Subcutaneous abdominal adipose tissue (tissue), 5 donors: ENCODE results near the gene OSM.
"Not testable (repeated sequence)": the region's sequence is repeated elsewhere in the genome, so short reads cannot be mapped to it uniquely, and the experiment has no call there.

ENCODE experiments used
- H3K27ac ChIP-seq: one replicate; pipeline ENCODE4 v1.7.0; 2013; ENCODE audit warnings: low read depth, mild to moderate bottlenecking, inconsistent platforms, low read length, moderate library complexity
- H3K27me3 ChIP-seq, 5 donors: one replicate each; pipeline ENCODE4 v1.7.0; 2013; ENCODE audit warnings: low read length in 5 of 5, inconsistent platforms in 1 of 5; ENCODE audit not compliant: control insufficient read depth in 5 of 5, insufficient read depth in 4 of 5
- H3K36me3 ChIP-seq, 5 donors: one replicate each; pipeline ENCODE4 v1.7.0; 2013; ENCODE audit warnings: low read length in 5 of 5; ENCODE audit not compliant: control insufficient read depth in 5 of 5, insufficient read depth in 5 of 5
- H3K4me1 ChIP-seq, 5 donors: one replicate each; pipeline ENCODE4 v1.7.0; 2013; ENCODE audit warnings: low read length in 5 of 5, mild to moderate bottlenecking in 3 of 5, moderate library complexity in 1 of 5; ENCODE audit not compliant: control insufficient read depth in 5 of 5, insufficient read depth in 5 of 5
- H3K4me3 ChIP-seq, 5 donors: one replicate each; pipeline ENCODE4 v1.7.0; 2013; ENCODE audit warnings: low read length in 5 of 5, low read depth in 1 of 5
- H3K9ac ChIP-seq, 5 donors: one replicate each; pipeline ENCODE4 v1.7.0; 2013; ENCODE audit warnings: low read length in 5 of 5, mild to moderate bottlenecking in 4 of 5, moderate library complexity in 3 of 5
- H3K9me3 ChIP-seq, 5 donors: one replicate each; pipeline ENCODE4 v1.7.0; 2013; ENCODE audit warnings: low read length in 5 of 5; ENCODE audit not compliant: control insufficient read depth in 5 of 5
- donor health status: healthy.
- donor health status: healthy.
- donor health status: healthy.
- donor health status: healthy.
- donor health status: healthy.

The OSM gene

GRCh38 chr22:30239488-30240405 is 26.9 kb downstream of the OSM start:
- Histone ChIP-seq H3K27me3 (peaks cover 5 to 35% (median 19%) of the 10 kb centered on the region in 5 donors), H3K27ac (no peak overlapping the region), H3K4me3 (no peak overlapping the region), H3K36me3 (peaks cover 0 to 3% (median 0%) of the 10 kb centered on the region in 5 donors), H3K4me1 (peaks cover 0 to 16% (median 7%) of the 10 kb centered on the region in 5 donors), H3K9ac (no peak overlapping the region), H3K9me3 (no peaks in the 10 kb centered on the region)

GRCh38 chr22:30238661-30239487 is 27.8 kb downstream of the OSM start:
- no peaks in the 10 kb centered on the region for H3K9me3 ChIP-seq
- H3K27me3 ChIP-seq: peaks cover 0 to 30% (median 12%) of the 10 kb centered on the region in 5 donors
- H3K36me3 ChIP-seq: peaks cover 0 to 3% (median 0%) of the 10 kb centered on the region in 5 donors
- no peak overlapping the region for H3K27ac ChIP-seq
- no peak overlapping the region for H3K4me3 ChIP-seq
- no peak overlapping the region for H3K9ac ChIP-seq
- H3K4me1 ChIP-seq: peaks cover 0 to 18% (median 7%) of the 10 kb centered on the region in 5 donors

- Histone ChIP-seq H3K27ac (no peak overlapping the region), H3K36me3 (no peaks in the 10 kb centered on the region), H3K4me3 (no peak overlapping the region), H3K27me3 (peaks cover 0 to 28% (median 6%) of the 10 kb centered on the region in 5 donors), H3K9ac (no peak overlapping the region), H3K4me1 (peaks cover 0 to 18% (median 7%) of the 10 kb centered on the region in 5 donors), H3K9me3 (no peaks in the 10 kb centered on the region)
Observed at GRCh38 chr22:30238136-30238535, 28.5 kb downstream of the OSM start.

- Histone ChIP-seq H3K36me3 (no peaks in the 10 kb centered on the region), H3K4me3 (no peak overlapping the region), H3K9me3 (no peaks in the 10 kb centered on the region), H3K27me3 (peaks cover 0 to 26% (median 10%) of the 10 kb centered on the region in 5 donors), H3K4me1 (peaks cover 0 to 18% (median 7%) of the 10 kb centered on the region in 5 donors), H3K27ac (no peak overlapping the region), H3K9ac (no peak overlapping the region)
Observed at GRCh38 chr22:30236875-30237274, 29.8 kb downstream of the OSM start.

- Histone ChIP-seq H3K9ac (no peak overlapping the region), H3K9me3 (no peaks in the 10 kb centered on the region), H3K27me3 (peaks cover 0 to 22% (median 13%) of the 10 kb centered on the region in 5 donors), H3K4me3 (no peak overlapping the region), H3K4me1 (peaks cover 0 to 18% (median 7%) of the 10 kb centered on the region in 5 donors), H3K36me3 (no peaks in the 10 kb centered on the region), H3K27ac (no peak overlapping the region)
Observed at GRCh38 chr22:30235687-30236170, 30.9 kb downstream of the OSM start.

GRCh38 chr22:30234786-30235470 is 31.7 kb downstream of the OSM start:
- Histone ChIP-seq H3K9ac (no peak overlapping the region), H3K4me3 (no peak overlapping the region), H3K27ac (no peak overlapping the region), H3K27me3 (peaks cover 0 to 22% (median 13%) of the 10 kb centered on the region in 5 donors), H3K36me3 (no peaks in the 10 kb centered on the region), H3K9me3 (no peaks in the 10 kb centered on the region), H3K4me1 (peaks cover 0 to 18% (median 7%) of the 10 kb centered on the region in 5 donors)

GRCh38 chr22:30234325-30234724 is 32.3 kb downstream of the OSM start:
- H3K4me3 ChIP-seq, H3K27ac ChIP-seq, H3K36me3 ChIP-seq, H3K9me3 ChIP-seq, H3K9ac ChIP-seq: not testable (repeated sequence)
- H3K27me3 ChIP-seq: peaks cover 0 to 20% (median 13%) of the 10 kb centered on the region in 5 donors
- peaks cover 0 to 18% (median 7%) of the 10 kb centered on the region in 5 donors for H3K4me1 ChIP-seq

GRCh38 chr22:30233582-30233981 is 33.1 kb downstream of the OSM start:
- H3K27me3 ChIP-seq: peaks cover 0 to 16% (median 15%) of the 10 kb centered on the region in 5 donors
- peaks cover 0 to 14% (median 7%) of the 10 kb centered on the region in 5 donors for H3K4me1 ChIP-seq
- H3K4me3 ChIP-seq: no peak overlapping the region
- no peaks in the 10 kb centered on the region for H3K36me3 ChIP-seq
- H3K27ac ChIP-seq: no peak overlapping the region
- H3K9ac ChIP-seq: no peak overlapping the region
- H3K9me3 ChIP-seq: no peaks in the 10 kb centered on the region

GRCh38 chr22:30232716-30233218 is 33.9 kb downstream of the OSM start:
- peaks cover 0 to 16% (median 15%) of the 10 kb centered on the region in 5 donors for H3K27me3 ChIP-seq

More at GRCh38 chr22:30232716-30233218, 33.9 kb downstream of the OSM start:
- no peak overlapping the region for H3K9ac ChIP-seq
- H3K9me3 ChIP-seq: no peaks in the 10 kb centered on the region
- H3K4me1 ChIP-seq: peaks cover 0 to 14% (median 7%) of the 10 kb centered on the region in 5 donors
- H3K4me3 ChIP-seq: no peak overlapping the region
- H3K27ac ChIP-seq: no peak overlapping the region
- no peaks in the 10 kb centered on the region for H3K36me3 ChIP-seq
